NCI-H460 (cell line): ENCODE measurements around the gene KPNA2. TPM values are rescaled to one million over a fixed set of nuclear protein-coding genes. Genes with fewer than 3 reads are reported as not detected.
"Not testable (repeated sequence)": the region's sequence is repeated elsewhere in the genome, so short reads cannot be mapped to it uniquely, and the experiment has no call there.

Experiments used
- DNase-seq: peaks from one replicate; pipeline ENCODE4 v3.0.0-alpha.2; 2016; ENCODE audit warnings: low read depth; ENCODE audit errors: extremely low read depth
- total RNA-seq: library from RNA; depleted of rRNA; stranded (reverse); fragments of >200 nt; shearing (Covaris generic); gene quantifications from 2 replicates; pipeline ENCODE4 v1.2.3, GENCODE V29; 2014

The KPNA2 gene
- total RNA-seq, 1 experiment from 2014 or later, result 263 TPM

DNA sequence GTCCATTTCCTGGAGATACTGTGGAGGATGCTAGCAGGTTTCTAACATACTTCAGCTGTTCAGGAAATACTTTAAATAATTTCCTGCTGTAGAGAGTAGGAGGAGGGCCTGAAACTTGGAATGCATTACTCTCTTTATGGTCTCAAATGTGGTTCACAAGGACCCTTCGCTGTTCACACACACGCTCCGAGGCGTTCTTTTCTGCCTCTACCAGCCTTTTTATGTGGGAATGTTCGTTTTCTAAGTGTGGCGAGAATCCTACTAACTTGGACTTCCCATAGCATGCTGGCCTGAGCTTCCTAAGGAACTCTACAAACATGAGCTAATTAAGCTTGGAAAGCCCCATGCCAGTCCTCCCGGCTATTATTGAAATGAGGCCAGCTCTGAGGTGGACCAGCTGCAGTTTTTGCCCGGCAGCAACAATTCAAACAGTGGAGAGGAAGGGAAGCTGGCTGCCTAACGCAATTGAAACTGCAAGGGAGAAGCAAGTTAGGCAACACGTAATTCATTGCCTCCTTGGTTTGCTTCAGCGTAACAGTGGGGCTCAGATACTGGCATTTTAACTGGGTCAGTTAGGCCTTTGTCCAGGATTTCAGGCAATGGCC, 18.9 kb downstream of the KPNA2 start:
- no peak for DNase-seq

DNA sequence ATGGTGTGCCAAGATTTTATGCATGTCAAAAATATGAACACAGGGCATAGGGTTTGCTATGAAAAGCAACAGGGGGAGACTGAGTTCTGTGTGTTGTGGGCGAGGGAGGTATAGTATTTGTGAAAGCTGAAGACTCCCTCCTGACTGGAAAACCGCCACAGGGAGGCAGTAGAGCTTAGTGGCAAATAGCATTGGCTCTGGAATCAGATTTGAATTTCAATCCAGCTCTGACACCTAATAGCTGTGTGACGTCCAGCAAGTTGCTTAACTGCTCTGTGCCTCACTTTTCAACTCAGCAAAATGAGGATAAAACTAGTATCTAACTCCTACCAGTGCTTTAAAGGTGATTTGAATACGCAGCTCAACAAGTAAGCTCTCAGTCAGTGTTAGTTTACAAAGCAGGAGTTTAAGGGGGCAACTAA, 22.0 kb downstream of the KPNA2 start:
- peak; percentile 14 for DNase-seq

DNA sequence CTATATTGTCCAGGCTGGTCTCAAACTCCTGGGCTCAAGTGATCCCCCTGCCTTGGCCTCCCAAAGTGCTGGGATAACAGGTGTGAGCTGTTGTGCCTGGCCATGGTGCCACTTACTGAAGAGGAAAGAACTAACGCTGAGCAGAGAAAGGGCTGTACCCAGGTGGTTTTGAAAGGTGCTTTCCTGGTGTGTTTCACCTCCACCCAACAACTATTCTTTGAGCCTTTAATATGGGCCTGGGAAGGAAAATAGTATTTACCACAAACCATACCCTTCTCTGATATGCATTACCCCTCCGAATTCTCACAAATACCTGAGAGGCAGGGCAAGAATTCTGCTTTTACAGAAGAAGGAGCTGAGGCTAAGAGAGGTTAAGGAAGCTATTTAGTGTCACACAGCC, 24.8 kb downstream of the KPNA2 start:
- no peak for DNase-seq

DNA sequence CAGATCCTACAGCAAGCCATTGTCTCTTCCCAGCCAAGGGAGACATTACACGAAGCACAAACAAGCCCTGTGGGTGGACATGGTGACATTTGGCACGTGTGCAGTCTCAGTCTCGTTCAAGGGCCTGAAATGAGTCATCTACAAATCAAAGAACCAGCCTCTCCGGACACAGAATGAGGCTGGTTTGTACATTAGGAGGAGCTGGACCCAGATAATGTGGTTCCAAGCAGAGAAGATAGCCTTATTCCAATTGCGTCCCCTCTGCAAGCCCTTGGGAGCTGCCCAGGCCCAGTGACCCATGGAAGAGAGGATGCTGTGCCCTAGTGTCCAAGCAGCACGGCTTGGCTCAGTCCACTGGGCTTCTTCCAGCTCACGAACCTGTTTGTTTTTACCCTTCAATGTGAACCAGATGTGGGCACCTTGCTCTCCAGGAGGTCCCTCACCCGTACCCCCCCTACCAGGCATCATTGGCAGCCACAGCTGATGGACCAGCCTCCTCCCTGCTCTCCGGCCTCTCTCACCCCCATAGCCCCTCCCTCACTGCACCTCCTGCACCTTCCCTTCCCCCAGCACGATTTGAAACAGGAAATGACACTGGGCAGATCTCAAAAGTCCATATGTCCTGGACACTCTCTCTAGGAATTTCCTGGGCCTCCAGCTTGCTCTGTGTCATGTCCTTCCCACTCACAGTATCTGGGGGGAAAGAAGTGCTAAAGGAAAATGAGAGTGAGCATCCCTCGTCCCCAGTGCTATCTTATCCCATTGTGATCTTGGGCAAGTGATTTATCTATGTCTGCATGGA, 26.2 kb downstream of the KPNA2 start:
- DNase-seq, result no peak

DNA sequence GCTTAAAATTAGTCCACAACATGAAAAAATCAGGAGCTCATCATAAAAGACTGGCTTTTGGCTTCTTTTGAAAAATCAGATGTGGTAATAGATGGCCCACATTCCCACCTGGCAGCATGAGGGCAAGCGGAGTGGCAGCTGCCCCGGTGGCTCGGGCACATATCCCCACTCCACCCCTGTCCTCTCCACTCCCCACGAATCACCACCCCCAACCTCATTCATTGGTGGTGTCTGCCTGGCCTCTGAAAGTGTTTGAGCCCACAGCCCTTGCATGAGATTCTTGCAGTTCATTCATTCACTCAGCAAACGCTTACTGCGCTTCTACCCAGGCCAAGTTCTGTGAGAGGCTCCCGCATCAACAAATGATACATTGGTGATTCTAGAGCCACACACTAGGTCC, 29.8 kb downstream of the KPNA2 start:
- DNase-seq, result not testable (repeated sequence)

DNA sequence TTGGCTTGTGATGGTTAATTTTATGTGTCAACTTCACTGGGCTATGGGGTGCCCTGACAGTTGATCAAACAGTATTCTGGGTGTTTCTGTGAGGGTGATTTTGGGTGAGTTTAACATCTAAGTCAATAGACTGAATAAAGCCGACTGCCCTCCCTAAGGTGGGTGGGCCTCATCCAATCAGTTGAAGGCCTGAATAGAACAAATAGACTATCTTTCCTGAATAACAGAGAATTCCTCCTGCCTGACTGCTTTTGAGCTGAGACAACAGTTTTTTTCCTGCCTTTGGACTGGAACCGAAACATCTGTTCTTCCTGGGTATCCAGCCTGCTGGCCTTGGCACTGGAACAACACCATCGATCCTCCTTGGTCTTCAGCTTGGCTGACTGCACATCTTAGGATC, 33.0 kb downstream of the KPNA2 start:
- not testable (repeated sequence) for DNase-seq

DNA sequence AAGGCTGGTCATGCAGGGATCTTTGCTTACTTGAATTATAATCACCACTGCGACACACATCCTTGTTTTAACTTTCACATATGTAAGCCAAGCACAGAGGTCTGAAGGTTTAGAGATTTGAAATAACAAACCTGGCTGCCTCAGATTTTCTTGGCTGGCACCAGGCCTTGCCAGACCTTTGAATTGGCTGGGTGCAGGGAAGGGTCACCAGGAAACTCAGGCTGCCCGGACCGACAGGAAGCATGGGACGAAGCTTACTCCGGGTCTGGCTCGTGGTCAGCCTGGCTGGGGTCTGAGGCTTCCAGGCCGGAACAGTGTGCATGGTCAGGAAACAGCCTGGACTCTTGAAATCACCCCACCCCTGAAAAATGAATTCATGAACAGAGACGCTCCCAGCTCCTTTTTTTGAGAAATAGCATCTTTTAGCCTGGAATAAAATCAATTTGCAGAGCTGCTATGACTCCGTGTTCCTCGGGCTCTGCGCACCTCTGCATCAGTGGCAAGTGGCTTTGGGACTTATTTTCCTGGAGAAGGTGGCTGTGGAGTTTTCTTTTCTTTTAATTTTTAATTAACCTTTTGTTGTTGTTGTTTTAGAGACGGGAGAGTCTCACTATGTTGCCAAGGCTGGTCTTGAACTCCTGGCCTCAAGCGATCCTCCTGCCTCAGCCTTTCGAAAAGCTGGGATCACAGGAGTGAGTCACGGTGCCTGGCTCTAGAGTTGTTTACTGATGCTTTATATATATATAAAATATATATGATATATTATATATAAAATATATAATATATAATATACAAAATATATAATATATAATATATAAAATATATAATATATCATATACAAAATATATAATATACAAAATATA, 35.3 kb downstream of the KPNA2 start:
- not testable (repeated sequence) for DNase-seq

DNA sequence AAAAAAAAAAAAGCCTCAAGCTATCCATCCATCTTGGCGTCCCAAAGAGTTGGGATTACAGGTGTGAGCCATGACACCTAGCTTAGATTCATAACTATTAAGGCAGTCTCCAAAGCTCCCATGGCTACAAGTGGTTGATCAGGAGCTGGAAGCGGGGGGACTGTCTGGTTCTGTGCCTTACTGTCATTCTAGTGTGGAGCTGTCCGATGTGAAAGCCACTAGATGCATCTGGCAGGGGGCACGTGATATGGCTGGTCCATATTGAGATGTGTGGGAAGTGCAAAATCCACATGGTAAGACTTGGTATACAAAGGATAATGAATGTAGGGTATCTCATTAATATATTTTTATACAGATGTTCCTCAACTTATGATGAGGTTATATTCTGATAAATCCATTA, 38.7 kb downstream of the KPNA2 start:
- DNase-seq, result no peak

DNA sequence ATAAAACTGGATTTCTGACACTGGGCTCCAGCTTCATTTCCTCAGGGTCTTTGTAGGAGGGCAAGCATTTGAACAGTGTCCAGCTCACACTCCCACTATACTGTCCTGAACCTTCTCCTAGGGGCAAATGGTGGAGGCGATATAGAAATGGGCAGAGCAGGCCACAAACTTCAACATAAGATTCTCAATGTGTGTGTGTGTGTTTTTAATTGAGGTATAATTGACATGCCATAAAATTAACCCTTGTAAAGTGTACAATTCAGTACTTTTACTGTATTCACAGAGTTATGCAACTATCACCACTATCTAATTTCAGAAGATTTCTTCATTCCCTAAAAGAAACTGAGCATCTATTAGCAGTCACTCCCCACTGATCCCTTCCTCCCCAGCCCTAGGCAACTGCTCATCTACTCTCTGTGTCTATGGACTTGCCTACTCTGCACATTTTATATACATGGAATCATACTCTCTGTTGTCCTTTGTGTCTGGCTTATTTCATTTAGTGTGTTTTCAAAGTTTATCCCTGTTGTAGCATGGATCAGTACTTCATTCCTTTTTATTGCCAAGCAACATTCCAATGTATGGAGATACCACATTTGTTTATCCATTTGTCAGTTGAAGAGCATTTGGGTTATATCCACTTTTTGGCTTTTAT, 40.5 kb downstream of the KPNA2 start:
- DNase-seq, result not testable (repeated sequence)

DNA sequence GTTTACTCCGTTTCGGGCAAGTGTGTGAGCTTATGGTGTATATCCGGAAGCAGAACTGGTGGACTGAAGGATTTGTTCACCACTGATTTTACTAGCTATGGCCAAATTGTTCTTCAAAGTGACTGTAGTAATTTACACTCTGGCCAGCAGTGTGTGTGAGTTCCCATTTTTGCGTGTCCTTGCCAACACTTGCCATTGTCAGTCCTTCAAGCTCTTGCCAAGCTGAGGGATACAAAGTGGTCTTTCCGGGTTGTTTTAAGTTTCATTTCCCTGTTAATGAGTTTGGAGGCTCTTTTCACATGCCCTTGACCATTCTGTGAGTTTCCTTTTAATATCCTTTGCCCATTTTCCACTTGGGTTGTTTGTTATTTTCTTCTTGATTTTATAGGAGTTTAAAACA, 42.0 kb downstream of the KPNA2 start:
- not testable (repeated sequence) for DNase-seq

DNA sequence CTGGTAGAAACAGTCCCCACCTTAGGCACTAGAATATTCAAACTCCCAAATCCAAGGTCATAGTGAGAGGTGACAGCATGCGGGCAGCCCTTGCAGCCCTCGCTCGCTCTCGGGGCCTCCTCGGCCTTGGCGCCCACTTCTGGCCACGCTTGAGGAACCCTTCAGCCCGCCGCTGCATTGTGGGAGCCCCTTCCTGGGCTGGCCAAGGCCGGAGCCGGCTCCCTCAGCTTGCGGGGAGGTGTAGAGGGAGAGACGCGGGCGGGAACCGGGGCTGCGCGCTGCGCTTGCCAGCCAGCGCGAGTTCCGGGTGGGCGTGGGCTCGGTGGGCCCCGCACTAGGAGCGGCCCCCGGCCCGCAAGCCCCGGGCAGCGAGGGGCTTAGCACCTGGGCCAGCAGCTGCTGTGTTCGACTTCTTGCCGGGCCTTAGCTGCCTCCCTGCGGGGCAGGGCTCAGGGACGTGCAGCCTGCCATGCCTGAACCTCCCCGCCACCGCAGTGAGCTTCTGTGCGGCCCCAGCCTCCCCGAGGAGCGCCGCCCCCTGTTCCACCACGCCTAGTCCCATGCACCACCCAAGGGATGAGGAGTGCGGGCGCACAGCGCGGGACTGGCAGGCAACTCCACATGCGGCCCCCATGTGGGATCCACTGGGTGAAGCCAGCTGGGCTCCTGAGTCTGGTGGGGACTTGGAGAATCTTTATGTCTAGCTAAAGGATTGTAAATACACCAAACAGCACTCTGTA, 45.0 kb downstream of the KPNA2 start:
- no peak for DNase-seq

DNA sequence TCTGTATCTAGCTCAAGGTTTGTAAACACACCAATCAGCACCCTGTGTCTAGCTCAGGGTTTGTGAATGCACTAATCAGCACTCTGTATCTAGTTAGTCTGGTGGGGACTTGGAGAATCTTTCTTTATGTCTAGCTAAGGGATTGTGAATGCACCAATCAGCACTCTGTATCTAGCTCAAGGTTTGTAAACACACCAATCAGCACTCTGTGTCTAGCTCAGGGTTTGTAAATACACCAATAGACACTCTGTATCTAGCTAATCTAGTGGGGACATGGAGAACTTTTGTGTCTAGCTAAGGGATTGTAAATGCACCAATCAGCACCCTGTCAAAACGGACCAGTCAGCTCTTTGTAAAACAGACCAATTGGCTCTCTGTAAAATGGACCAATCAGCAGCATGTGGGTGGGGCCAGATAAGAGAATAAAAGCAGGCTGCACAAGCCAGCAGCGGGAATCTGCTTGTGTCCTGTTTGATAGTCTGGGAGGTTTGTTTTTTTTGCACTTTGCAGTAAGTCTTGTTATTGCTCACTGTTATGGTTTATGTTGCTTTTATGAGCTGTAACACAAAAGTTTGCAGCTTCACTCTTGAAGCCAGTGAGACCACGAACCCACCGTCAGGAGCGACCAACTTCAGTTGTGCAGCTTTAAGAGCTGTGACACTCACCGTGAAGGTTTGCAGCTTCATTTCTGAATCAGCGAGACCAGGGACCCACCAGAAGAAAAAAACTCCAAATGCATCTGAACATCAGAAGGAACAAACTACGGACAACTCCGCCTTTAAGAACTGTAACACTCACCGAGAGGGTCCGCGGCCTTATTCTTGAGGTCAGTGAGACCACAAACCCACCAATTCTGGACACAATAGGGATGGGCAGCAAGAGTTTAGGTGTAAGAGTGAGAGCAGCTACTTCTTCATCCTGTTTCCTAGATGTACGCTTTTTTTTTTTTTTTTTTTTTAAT, 46.0 kb downstream of the KPNA2 start:
- DNase-seq, result not testable (repeated sequence)

DNA sequence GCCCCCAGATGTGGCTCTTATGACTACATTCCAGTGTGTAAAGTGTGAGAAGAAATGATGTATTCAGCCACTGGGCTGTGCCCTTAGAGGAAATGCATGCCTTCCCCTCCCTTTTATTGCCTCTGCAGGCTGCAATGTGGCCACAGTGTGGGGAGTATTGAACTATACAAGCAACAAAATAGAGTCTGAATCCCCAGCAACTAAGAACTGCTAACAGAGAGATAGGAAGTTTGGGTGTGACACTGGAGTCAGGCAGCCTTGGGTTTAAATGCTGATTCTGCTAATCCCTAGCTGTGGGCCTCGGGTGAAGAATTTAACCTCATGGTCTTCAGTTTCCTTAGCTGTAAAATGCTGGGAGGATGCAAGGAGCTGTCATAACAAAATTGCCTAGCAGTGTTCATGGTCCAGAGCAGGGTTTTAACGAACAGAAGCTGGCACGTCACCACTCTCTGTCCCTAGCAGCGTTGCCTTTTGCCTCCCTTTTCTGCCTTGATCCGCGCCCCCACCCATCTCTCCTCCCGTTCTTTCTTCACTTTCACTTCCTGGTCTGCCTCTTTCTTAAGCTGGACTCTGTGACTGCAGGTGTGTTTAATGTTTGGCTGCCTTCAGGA, 50.3 kb downstream of the KPNA2 start:
- DNase-seq, result no peak

DNA sequence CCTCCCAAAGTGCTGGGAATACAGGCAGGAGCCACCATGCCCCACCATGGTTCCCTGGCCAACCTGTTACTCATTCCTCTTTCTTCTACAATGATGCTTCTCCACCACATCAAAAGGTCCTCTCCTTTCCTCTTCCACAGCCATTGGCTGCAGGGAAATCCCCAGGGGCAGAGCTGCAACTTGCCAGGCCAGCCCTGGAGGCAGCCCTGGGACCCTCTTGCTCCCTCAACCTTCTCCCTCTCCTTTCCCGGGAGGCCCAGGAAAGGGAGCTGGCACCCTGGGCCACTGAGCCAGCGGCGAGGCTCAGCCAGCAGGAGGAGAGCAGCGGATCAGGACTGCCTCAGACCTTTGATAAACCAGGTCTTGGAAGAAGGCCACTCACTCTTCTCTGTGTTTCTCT, 51.1 kb downstream of the KPNA2 start:
- not testable (repeated sequence) for DNase-seq

DNA sequence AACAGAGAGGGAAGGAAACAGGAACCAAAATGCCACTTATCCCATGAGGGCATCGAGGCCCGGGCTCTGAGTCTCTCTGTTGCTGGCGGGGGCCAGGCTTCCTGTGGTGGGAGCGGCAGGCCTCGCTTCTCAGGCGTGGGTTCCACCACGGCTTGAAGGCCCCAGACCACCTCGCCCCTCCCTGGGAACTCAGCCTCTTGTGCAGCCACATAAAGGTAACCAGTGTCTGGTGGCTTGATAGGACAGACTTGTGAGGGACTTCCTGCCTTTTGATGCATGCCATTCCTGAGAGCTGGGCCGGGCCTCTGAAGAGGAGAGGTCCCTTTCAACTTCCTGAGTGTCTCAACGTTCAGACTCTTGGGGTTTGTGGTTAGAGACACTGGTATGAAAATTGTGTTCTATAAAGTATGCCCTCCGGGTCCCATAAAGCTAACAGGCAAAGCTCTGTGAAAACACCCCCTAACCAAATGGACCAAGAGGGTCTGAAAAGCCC, 51.6 kb downstream of the KPNA2 start:
- not testable (repeated sequence) for DNase-seq

DNA sequence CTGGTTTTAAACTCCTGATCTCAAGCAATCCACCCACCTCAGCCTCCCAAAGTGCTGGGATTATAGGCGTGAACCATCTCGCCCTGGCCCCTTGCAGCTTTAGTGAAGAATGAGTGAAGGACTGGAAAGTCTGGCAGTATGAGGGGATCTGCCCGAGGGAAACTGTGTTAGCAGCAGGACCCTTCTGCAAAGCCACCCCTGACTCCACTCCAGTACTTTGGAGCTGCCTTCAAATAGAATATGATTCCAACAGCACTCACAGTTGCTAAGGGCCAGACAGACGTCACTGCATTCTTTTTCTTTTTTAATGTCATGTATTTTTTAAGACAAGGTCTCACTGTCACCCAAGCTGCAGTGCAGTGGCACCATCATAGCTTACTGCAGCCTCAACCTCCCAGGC, 52.3 kb downstream of the KPNA2 start:
- no peak for DNase-seq

DNA sequence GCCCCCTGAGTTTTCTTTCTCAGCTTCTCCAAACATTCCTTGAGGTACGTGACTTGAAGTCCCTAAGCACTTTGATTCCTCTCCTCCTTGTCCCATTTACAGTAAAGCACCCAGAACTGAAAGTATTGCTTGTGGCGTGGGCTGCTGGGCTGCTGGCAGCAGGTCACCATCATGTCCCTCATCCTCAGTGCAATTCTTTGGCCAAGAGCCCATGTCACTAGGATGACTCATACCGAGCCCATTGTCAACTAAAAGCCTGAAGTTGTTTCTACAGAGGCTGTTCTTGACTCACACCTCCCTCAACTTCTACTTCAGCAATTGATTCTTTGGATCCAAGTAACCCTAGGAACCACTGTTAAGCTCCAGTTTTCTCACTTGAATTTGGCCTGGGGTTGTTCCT, 54.3 kb downstream of the KPNA2 start:
- peak; percentile 56 for DNase-seq

DNA sequence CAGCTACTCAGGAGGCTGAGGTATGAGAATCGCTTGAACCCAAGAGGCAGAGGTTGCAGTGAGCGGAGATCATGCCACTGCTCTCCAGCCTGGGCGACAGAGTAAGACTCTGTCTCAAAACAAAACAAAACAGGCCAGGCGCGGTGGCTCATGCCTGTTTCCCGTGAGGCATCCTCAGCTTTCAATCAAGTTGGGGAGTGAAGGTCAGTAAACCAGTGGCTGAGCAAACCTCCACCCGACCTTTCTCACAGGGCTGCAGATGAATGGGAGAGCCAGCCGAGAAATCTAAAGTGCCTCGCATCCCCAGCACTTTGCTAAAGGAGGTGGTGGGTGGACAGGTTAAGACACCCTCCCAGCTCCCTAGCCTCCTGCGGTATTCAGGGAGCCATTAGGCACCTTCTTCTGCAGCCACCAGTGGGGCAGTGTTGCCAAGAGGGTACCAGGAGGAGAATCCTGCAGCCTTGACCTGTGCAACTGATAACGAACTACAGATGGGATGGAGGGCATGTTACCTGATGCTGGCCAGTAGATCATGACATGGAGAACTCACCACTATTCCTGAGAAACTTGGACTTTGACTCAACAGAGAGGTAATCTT, 59.0 kb downstream of the KPNA2 start:
- DNase-seq, result no peak
